CD4-positive, alpha-beta T cell treated with Interleukin-21 for 1 hour (primary cell): ENCODE results near the gene KMT2A.

Experiments
- DNase-seq: peaks from one replicate; pipeline ENCODE4 v3.0.0-alpha.2; 2020

Gene KMT2A

DNA sequence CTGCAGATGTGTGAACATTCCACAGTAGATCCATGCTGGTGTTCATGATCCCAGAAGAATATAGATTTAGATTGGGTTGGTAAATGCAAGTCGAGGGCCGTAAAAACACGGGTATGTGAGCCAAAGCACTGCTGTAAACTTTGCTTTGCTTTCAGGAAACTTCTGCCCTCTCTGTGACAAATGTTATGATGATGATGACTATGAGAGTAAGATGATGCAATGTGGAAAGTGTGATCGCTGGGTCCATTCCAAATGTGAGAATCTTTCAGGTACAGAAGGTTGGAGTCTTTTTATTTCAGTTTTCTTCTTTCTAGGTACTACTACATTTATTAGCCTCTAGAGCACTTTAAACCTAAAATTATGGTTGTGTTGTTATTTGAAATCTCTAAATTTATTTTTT is 54.7 kb downstream of the KMT2A start:
- DNase-seq, result no peak

DNA sequence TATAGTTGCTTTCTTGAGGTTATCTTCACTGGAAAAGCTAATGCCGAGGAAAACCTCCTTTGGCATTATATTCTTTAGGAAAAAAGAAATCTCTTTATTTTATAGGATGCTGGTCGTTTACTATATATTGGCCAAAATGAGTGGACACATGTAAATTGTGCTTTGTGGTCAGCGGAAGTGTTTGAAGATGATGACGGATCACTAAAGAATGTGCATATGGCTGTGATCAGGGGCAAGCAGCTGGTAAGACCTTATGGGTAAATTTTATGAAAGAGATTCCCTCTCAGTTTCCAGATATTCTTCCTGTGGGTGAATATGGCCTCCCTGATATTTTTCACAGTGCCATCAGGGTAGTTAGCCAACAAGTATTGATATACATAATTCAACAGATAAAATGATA is 61.5 kb downstream of the KMT2A start:
- no peak for DNase-seq

DNA sequence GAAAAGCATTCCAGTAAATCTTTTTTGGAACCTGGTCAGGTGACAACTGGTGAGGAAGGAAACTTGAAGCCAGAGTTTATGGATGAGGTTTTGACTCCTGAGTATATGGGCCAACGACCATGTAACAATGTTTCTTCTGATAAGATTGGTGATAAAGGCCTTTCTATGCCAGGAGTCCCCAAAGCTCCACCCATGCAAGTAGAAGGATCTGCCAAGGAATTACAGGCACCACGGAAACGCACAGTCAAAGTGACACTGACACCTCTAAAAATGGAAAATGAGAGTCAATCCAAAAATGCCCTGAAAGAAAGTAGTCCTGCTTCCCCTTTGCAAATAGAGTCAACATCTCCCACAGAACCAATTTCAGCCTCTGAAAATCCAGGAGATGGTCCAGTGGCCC is 66.9 kb downstream of the KMT2A start:
- no peak for DNase-seq

DNA sequence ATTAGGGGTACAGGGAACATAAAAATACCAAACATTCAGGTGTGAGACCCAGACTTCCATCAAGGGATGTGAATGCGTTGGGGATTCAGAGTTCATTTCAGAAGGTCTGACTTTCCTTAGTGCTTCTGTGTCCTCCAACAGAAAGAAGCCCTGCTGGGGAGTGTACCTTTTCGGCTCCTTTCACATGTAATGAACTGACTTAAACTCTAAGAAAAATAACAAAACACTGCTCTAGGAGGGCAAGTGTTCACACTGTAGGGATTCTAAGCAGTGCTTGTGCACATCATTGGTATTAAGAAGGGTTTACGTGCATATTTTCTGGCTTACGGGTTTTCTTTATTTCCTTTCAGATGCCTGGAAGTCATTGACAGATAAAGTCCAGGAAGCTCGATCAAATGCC is 75.3 kb downstream of the KMT2A start:
- no peak for DNase-seq

DNA sequence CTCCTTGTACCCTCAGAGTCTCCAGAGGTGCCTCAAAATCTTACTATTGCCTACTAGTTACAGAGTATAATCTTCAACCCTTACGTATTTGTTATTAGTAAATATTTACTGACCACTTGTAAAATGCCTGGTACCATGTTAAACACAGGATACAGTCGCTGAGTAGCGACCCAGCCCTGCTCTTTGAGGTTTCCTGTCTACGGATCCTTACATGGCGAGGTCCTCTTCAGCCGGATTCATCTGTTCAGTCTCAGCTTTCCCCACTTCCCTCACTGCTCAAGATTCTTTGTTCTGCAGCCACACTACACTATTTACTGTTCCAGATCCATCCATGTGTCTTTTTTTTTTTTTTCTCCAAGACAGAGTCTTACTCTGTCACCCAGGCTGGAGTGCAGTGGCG is 77.8 kb downstream of the KMT2A start:
- no peak for DNase-seq

DNA sequence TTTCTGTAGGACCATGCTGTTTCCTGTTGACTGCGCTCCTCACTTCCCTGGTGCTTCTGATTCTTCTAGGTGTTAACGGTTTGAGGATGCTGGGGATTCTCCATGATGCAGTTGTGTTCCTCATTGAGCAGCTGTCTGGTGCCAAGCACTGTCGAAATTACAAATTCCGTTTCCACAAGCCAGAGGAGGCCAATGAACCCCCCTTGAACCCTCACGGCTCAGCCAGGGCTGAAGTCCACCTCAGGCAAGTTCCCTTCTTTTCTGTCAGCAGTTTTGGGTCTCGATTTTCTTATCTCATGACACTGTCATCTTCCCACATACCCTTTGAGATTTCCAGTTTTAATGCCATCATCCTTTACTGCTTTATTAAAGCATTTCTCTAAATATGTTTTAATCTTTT is 83.3 kb downstream of the KMT2A start:
- no peak for DNase-seq

DNA sequence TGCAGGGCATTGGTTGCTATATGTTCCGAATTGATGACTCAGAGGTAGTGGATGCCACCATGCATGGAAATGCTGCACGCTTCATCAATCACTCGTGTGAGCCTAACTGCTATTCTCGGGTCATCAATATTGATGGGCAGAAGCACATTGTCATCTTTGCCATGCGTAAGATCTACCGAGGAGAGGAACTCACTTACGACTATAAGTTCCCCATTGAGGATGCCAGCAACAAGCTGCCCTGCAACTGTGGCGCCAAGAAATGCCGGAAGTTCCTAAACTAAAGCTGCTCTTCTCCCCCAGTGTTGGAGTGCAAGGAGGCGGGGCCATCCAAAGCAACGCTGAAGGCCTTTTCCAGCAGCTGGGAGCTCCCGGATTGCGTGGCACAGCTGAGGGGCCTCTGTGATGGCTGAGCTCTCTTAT is 85.6 kb downstream of the KMT2A start:
- no peak for DNase-seq

DNA sequence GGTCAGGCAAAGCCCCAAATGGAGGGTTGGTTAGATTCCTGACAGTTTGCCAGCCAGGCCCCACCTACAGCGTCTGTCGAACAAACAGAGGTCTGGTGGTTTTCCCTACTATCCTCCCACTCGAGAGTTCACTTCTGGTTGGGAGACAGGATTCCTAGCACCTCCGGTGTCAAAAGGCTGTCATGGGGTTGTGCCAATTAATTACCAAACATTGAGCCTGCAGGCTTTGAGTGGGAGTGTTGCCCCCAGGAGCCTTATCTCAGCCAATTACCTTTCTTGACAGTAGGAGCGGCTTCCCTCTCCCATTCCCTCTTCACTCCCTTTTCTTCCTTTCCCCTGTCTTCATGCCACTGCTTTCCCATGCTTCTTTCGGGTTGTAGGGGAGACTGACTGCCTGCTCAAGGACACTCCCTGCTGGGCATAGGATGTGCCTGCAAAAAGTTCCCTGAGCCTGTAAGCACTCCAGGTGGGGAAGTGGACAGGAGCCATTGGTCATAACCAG is 86.3 kb downstream of the KMT2A start:
- no peak for DNase-seq

DNA sequence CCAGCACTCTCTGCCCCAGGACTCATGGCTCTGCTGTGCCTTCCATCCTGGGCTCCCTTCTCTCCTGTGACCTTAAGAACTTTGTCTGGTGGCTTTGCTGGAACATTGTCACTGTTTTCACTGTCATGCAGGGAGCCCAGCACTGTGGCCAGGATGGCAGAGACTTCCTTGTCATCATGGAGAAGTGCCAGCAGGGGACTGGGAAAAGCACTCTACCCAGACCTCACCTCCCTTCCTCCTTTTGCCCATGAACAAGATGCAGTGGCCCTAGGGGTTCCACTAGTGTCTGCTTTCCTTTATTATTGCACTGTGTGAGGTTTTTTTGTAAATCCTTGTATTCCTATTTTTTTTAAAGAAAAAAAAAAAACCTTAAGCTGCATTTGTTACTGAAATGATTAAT is 88.1 kb downstream of the KMT2A start:
- DNase-seq, result no peak

DNA sequence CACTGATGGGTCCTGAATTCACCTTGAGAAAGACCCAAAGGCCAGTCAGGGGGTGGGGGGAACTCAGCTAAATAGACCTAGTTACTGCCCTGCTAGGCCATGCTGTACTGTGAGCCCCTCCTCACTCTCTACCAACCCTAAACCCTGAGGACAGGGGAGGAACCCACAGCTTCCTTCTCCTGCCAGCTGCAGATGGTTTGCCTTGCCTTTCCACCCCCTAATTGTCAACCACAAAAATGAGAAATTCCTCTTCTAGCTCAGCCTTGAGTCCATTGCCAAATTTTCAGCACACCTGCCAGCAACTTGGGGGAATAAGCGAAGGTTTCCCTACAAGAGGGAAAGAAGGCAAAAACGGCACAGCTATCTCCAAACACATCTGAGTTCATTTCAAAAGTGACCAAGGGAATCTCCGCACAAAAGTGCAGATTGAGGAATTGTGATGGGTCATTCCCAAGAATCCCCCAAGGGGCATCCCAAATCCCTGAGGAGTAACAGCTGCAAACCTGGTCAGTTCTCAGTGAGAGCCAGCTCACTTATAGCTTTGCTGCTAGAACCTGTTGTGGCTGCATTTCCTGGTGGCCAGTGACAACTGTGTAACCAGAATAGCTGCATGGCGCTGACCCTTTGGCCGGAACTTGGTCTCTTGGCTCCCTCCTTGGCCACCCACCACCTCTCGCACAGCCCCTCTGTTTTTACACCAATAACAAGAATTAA is 88.6 kb downstream of the KMT2A start:
- DNase-seq, result no peak

DNA sequence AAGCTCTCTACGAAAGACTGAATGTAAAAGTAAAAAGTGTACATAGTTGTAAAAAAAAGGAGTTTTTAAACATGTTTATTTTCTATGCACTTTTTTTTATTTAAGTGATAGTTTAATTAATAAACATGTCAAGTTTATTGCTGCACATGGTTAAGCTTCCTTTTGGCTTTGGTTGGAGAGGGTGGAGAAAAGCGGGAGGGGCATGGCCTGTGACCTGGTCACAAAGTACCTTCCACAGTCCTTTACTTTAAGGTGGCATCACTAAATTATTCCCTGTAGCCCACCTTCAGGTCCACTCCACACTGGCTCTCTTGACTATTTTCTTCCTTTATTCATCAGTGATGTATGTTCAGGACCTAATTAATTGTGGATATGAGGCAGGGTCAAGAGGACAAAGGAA is 90.4 kb downstream of the KMT2A start:
- DNase-seq, result no peak

DNA sequence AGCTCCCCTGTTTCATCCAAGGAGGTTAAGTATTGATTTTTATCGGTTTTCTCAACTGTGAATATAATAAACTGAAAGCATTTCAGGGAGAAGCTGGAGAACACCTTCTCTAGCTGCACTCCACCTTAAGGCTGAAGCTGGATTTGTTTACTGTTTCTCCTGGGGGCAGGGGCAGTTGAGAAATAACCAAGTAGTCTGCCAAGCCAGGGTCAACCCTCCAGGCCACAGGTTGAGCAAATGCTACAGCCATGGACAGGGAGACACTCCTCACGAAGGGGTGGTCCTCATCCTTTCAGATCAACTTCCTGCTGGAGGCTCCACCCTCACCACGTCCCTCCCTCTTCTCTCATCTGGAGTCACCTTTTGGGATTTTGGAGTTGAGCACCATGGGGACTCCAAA is 90.8 kb downstream of the KMT2A start, which contains the start of gene TTC36:
TTC36 (plus strand) TSS at position 366 of the 400 bp plus-strand sequence; CDS start at position 387, 21 bp downstream.
- DNase-seq, result no peak

DNA sequence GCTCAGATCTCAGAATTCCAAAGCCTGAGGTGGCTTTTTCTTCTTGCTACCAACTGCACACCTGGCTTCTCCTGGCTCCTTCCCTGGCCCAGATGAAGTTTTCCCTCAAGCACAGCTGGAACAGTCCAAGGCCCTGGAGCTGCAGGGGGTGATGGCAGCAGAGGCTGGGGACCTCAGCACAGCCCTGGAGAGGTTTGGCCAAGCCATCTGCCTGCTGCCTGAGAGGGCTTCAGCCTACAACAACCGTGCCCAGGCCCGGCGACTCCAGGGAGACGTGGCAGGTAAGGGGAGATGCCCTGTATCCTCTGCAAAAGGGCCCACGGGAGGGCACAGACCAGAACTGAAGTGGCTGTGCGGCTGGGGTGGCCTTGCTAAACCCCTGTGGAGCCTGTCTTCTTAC is 92.2 kb downstream of the KMT2A start:
- no peak for DNase-seq

DNA sequence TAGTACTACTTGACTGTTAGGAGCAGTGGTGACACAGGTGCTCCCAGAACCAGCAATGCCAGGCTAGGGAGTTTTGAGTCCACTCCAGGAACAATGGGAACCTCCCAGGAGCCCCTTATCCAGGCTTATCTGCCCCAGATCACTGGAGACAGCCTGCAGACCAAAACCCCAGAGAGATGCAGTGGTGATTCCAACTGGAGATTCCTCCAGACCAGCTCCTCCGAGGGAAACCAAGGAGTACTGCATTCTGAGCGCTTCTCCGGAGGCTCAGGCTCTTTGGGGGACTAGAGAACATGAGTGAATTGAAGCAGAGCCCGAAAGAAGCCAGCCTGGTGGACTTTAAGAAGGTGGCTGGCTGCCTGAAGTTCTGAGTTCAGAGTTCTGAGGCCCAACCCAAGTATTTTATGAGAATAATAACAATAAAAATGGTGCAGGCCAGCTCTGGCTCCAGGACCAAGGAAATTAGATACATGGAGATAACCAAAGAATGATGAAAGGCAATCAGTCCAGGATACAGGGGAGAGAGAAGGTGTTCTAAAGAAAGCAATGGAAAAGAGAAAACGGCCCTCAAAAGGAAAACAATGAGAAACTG is 93.4 kb downstream of the KMT2A start:
- DNase-seq, result no peak

DNA sequence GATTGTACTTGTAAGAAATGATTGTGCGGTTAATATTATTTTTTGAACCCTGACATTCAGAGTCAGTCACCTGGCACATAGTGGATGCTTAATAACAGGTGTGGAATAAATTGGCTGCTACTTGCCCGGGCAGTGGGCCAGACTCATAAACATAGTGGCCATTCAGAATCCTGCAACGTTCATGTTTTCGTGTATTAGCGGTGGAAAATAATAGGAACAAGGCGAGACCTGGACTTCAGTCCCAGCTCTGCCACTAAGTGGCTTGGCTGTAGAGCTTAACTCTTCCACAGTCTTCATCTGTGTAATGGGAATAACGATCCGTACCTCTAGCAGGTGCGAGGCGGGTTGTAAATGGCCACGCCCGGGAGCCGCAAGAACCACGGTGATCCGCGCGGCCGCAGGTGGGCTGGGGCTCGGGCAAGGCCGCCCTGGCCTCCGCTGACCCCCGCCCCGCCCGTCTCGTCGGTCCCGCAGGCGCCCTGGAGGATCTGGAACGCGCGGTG is 93.9 kb downstream of the KMT2A start:
- no peak for DNase-seq

DNA sequence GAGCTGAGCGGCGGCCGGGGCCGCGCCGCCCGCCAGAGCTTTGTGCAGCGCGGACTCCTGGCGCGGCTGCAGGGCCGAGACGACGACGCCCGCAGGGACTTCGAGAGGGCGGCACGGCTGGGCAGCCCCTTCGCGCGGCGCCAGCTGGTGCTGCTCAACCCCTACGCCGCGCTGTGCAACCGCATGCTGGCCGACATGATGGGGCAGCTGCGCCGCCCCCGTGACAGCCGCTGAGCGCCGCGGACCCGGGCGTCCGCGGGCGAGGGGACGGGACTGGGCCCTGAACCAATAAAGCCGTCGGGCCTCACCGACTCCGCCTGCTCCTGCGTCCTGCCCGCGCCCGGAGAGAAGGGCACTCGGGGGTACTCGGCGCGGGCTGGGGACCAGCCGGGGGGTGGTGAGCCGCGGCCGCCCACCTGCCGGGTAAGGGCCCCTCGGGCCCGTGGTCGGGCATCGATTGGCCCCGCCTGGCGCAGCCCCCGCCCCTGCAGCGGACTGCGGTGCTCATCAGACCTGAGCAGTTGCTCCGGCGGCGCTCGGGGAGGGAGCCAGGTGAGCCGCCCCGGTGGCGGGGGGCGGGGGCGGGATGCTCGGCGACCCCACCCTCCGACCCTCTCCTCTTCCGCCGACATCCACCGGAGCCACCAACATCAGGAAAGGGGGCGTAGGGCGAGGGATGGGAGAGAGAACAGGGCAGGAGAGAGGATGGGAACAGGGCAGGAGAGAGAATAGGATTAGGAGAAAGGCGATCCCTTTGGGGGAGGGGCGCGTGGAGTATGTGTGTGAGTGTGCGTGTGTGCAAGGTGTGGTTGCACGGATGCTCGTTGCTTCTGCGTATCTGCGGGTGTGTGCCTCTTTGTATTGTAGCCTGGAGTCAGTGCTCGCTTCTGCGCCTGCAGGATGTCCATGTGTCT is 94.6 kb downstream of the KMT2A start, which contains the start of gene TMEM25:
TMEM25 (plus strand) TSS at position 510 of the 914 bp plus-strand sequence. CDS start 610 bp downstream, outside the sequence.
- DNase-seq, result peak; percentile 74

DNA sequence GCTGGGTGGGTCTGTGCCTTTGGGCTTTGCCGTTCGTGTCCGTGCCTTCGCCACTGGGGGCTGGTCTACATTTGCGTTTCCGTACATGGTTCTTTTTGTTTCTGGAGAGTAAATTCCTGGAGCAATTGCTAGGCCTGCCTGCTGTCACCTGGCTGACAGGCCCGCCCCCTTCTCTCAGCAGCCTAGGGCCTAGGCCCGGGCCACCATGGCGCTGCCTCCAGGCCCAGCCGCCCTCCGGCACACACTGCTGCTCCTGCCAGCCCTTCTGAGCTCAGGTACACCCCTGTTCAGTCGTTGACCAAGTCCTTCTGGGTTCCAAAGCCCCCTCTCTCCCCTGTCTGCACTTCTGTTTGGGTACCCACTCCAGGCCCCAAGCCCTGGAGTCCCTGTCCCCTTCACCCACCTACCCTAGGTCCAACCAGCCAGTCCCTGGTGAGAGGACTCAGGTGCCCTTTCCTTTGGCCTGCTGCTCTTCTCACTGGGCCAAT is 95.3 kb downstream of the KMT2A start:
- DNase-seq, result no peak

DNA sequence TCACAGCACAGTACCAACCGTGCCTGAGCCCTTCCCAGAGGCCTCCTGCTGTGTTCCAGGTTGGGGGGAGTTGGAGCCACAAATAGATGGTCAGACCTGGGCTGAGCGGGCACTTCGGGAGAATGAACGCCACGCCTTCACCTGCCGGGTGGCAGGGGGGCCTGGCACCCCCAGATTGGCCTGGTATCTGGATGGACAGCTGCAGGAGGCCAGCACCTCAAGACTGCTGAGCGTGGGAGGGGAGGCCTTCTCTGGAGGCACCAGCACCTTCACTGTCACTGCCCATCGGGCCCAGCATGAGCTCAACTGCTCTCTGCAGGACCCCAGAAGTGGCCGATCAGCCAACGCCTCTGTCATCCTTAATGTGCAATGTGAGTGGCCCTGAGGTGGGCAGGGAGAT is 95.8 kb downstream of the KMT2A start:
- no peak for DNase-seq

DNA sequence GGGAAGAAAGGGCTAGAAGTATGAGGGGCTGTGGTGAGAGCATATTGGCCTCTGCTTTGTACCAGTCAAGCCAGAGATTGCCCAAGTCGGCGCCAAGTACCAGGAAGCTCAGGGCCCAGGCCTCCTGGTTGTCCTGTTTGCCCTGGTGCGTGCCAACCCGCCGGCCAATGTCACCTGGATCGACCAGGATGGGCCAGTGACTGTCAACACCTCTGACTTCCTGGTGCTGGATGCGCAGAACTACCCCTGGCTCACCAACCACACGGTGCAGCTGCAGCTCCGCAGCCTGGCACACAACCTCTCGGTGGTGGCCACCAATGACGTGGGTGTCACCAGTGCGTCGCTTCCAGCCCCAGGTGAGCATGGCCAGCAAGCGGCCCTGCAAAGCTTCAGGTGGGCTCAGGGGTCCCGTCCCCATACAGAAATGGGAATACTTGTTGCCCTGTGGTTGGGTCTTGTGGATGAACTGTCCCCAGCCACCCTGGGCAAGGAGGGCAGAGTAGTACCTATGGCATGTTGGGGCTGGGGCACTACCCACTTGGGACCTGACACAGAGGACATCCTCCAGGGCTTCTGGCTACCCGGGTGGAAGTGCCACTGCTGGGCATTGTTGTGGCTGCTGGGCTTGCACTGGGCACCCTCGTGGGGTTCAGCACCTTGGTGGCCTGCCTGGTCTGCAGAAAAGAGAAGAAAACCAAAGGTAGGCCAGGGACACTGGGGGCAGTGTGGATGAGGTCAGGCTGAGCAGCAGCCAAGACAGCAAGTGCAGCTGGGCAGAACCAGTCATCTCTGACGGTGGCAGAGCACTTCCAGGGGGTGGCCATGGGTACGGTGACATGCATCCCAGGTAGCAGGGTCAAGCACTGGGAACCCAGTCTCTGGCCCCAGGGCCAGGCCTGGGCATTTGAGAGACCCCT is 96.8 kb downstream of the KMT2A start:
- DNase-seq, result no peak

DNA sequence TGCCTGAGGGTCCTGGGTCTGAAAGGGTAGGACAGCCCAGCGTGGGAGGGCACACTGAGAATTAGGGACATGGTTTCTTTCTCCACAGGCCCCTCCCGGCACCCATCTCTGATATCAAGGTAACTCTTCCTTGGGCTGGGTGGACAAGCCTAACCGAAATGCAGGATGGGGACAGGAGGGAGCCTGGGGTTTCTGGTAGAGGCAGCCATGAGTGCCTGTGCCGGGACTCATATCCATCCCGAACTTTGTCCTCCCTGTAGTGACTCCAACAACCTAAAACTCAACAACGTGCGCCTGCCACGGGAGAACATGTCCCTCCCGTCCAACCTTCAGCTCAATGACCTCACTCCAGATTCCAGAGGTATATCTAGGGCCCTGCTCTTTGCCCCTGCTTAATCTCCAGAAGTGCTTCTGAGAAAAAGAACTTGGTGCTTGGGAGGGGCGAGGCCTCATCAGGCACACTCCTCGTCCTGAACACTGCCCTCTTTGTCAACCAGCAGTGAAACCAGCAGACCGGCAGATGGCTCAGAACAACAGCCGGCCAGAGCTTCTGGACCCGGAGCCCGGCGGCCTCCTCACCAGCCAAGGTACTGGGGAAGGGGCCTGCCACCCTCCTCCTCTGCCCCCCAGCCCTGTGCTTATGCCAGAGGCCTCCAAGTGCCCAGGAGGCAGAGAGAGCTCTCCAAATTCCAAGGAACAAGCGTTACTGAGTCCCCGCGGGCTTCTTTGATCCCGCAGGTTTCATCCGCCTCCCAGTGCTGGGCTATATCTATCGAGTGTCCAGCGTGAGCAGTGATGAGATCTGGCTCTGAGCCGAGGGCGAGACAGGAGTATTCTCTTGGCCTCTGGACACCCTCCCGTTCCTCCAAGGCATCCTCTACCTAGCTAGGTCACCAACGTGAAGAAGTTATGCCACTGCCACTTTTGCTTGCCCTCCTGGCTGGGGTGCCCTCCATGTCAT is 97.8 kb downstream of the KMT2A start:
- no peak for DNase-seq

DNA sequence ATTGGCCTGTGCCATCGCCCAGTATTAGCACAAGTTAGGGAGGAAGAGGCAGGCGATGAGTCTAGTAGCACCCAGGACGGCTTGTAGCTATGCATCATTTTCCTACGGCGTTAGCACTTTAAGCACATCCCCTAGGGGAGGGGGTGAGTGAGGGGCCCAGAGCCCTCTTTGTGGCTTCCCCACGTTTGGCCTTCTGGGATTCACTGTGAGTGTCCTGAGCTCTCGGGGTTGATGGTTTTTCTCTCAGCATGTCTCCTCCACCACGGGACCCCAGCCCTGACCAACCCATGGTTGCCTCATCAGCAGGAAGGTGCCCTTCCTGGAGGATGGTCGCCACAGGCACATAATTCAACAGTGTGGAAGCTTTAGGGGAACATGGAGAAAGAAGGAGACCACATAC is 99.0 kb downstream of the KMT2A start:
- no peak for DNase-seq
